GM12872 (cell line): Measurements from ENCODE around the gene ABCG5.

ENCODE experiments used
- CTCF ChIP-seq: IDR thresholded peaks from 3 replicates; pipeline ENCODE4 v1.5.1; 2011; ENCODE audit warnings: low read depth, mild to moderate bottlenecking, low read length, moderate library complexity; ENCODE audit not compliant: insufficient read depth

ABCG5 gene

GRCh38 chr2:43852196-43852730, 13.6 kb upstream of the ABCG5 start:
- TF ChIP-seq CTCF: no peak

DNA sequence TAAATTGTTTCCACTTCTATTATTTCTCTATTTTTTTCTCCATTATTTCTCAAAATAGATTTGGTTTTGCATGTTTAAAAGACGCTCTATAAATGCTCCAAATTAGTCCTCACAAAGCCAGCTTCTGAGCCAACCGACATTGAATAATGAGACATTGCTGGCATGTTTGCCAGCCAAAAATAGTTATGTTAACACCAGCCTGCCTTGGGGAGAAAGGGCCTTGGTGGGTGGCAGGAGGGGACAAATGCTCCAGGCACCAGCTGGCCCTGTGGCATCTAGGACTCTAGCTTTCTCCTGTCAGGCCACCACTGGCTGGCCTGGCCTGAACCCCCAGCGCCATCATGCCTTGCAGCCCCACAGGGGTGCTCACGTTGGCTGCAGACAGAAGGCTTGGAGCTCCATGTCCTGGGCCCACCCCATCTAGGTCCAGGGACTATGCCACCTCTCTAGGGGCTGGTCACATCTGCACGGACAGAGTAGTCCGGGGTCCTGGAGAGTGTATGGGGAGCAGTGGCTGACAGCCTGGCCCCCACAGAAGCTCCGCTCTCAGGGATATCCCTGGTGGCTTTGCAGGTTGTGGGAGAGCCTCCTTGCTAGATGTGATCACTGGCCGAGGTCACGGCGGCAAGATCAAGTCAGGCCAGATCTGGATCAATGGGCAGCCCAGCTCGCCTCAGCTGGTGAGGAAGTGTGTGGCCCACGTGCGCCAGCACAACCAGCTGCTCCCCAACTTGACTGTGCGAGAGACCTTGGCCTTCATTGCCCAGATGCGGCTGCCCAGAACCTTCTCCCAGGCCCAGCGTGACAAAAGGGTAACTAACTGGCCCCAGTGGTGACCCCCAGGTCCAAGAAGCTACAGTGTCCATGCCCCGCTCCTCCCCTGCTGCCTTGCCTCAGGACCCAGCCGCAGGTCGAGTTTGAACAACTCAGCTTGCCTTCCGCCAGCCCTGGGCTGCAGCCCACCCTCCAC, 12.7 kb upstream of the ABCG5 start:
- no peak for TF ChIP-seq CTCF

- no peak for TF ChIP-seq CTCF
Observed at GRCh38 chr2:43848214-43848613, 9.6 kb upstream of the ABCG5 start.

GRCh38 chr2:43846140-43846793, 7.6 kb upstream of the ABCG5 start:
- TF ChIP-seq CTCF: no peak

DNA sequence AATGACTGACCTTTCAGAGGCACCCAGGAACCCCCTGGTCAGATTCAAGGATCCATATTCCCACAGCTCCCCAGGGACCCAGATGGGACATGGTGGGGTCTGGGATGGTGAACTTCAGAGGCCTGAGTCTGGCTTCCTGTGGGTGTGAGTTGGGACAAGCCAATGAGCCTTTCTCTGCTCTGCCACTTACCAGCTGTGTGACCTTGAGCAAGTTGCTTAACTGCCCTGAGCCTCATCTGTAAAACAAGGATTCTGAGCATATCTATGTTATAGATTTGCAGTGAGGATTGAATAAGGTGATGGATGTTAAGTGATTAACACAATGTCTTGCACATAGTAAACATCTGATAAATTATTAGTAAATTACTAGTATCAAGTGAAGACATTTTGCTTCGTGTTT, 6.5 kb upstream of the ABCG5 start:
- no peak for TF ChIP-seq CTCF

- TF ChIP-seq CTCF: no peak
Observed at GRCh38 chr2:43842866-43843226, 4.2 kb upstream of the ABCG5 start.
